SK-N-SH treated with all-trans-retinoic acid at 6 μM for 48 hours (cell line): ENCODE measurements around the gene EYA4.

ENCODE experiments used
- ATAC-seq: fragments of 200-7000 bp; cut with Tn5 transposase; 3 replicates; pipeline ENCODE4 v1.9.1; 2020; ENCODE audit warnings: mild to moderate bottlenecking, moderate library complexity
- ARNTL ChIP-seq: fragments of 450-650 bp; formaldehyde crosslinking; IDR thresholded peaks from 2 replicates; pipeline ENCODE4 v1.5.0; 2020; ENCODE audit warnings: low read depth, mild to moderate bottlenecking, moderate library complexity, borderline replicate concordance
- BACH2 ChIP-seq: fragments of 250-450 bp; sonication (Bioruptor Pico); IDR thresholded peaks from 2 replicates; pipeline ENCODE4 v1.9.0; 2021; ENCODE audit warnings: mild to moderate bottlenecking, borderline replicate concordance
- CSDC2 ChIP-seq: fragments of 250-450 bp; sonication (Bioruptor Pico); IDR thresholded peaks from 2 replicates; pipeline ENCODE4 v1.5.0; 2020; ENCODE audit warnings: mild to moderate bottlenecking, moderate library complexity
- CSRNP3 ChIP-seq: fragments of 250-450 bp; sonication (Bioruptor Pico); IDR thresholded peaks from 2 replicates; pipeline ENCODE4 v1.5.1; 2021; ENCODE audit warnings: mild to moderate bottlenecking, moderate library complexity
- ESRRG ChIP-seq: fragments of 250-450 bp; sonication (Bioruptor Pico); IDR thresholded peaks from 2 replicates; pipeline ENCODE4 v1.6.1; 2021; ENCODE audit warnings: mild to moderate bottlenecking
- GLIS3 ChIP-seq: fragments of 250-450 bp; sonication (Bioruptor Pico); IDR thresholded peaks from 2 replicates; pipeline ENCODE4 v1.5.0; 2020; ENCODE audit warnings: mild to moderate bottlenecking, moderate library complexity
- ISL1 ChIP-seq: fragments of 250-450 bp; sonication (Bioruptor Pico); IDR thresholded peaks from 2 replicates; pipeline ENCODE4 v2.1.2; 2022; ENCODE audit warnings: mild to moderate bottlenecking, moderate library complexity
- OSR1 ChIP-seq: fragments of 250-450 bp; sonication (Bioruptor Pico); IDR thresholded peaks from 2 replicates; pipeline ENCODE4 v1.8.0; 2022; ENCODE audit warnings: moderate library complexity, mild to moderate bottlenecking, inconsistent platforms
- PATZ1 ChIP-seq: fragments of 250-450 bp; sonication (Bioruptor Pico); IDR thresholded peaks from 2 replicates; pipeline ENCODE4 v1.8.0; 2020; ENCODE audit warnings: mild to moderate bottlenecking, moderate library complexity, borderline replicate concordance
- POU6F1 ChIP-seq: fragments of 250-450 bp; sonication (Bioruptor Pico); IDR thresholded peaks from 2 replicates; pipeline ENCODE4 v1.8.0; 2021; ENCODE audit warnings: low read depth, mild to moderate bottlenecking, moderate library complexity, borderline replicate concordance
- PPARA ChIP-seq: fragments of 250-450 bp; sonication (Bioruptor Pico); IDR thresholded peaks from 2 replicates; pipeline ENCODE4 v1.5.0; 2020; ENCODE audit warnings: mild to moderate bottlenecking, borderline replicate concordance
- RARB ChIP-seq: fragments of 250-450 bp; sonication (Bioruptor Pico); IDR thresholded peaks from 2 replicates; pipeline ENCODE4 v1.8.0; 2021; ENCODE audit warnings: mild to moderate bottlenecking, moderate library complexity
- SNAI2 ChIP-seq: fragments of 250-450 bp; sonication (Bioruptor Pico); IDR thresholded peaks from 2 replicates; pipeline ENCODE4 v1.5.0; 2020; ENCODE audit warnings: mild to moderate bottlenecking, moderate library complexity
- TCF4 ChIP-seq: fragments of 250-450 bp; sonication (Bioruptor Pico); IDR thresholded peaks from 2 replicates; pipeline ENCODE4 v1.8.0; 2021; ENCODE audit warnings: mild to moderate bottlenecking, moderate library complexity, borderline replicate concordance
- TSHZ2 ChIP-seq: fragments of 250-450 bp; sonication (Bioruptor Pico); IDR thresholded peaks from 2 replicates; pipeline ENCODE4 v1.5.0; 2020; ENCODE audit warnings: mild to moderate bottlenecking, moderate library complexity
- ZC3H10 ChIP-seq: fragments of 250-450 bp; sonication (Bioruptor Pico); IDR thresholded peaks from 2 replicates; pipeline ENCODE4 v1.5.1; 2021; ENCODE audit warnings: mild to moderate bottlenecking, moderate library complexity
- ZFP3 ChIP-seq: fragments of 250-450 bp; sonication (Bioruptor Pico); IDR thresholded peaks from 2 replicates; pipeline ENCODE4 v1.5.0; 2020; ENCODE audit warnings: mild to moderate bottlenecking, moderate library complexity
- ZFP30 ChIP-seq: fragments of 450-650 bp; formaldehyde crosslinking; IDR thresholded peaks from 2 replicates; pipeline ENCODE4 v1.5.0; 2022; ENCODE audit warnings: mild to moderate bottlenecking, moderate library complexity
- ZNF565 ChIP-seq: fragments of 450-650 bp; formaldehyde crosslinking; conservative IDR thresholded peaks from 2 replicates; pipeline ENCODE4 v1.5.0; 2020; ENCODE audit warnings: low read depth, mild to moderate bottlenecking, moderate library complexity
- ZNF70 ChIP-seq: fragments of 450-650 bp; formaldehyde crosslinking; IDR thresholded peaks from 2 replicates; pipeline ENCODE4 v1.5.0; 2020; ENCODE audit warnings: mild to moderate bottlenecking, moderate library complexity
- ZNF8 ChIP-seq: fragments of 450-650 bp; formaldehyde crosslinking; IDR thresholded peaks from 2 replicates; pipeline ENCODE4 v1.5.0; 2020; ENCODE audit warnings: mild to moderate bottlenecking, moderate library complexity

The EYA4 gene

GRCh38 chr6:133546098-133546497 is 304.9 kb downstream of the EYA4 start:
- ATAC-seq: no peak
- TF ChIP-seq ZFP3: no peak
- no peak for TF ChIP-seq ISL1 (CRISPR knock-in tag)
- TF ChIP-seq, all 23 proteins: peak for 0

GRCh38 chr6:133547136-133547535 is 306.0 kb downstream of the EYA4 start:
- TF ChIP-seq PPARA (no peak), OSR1 (CRISPR knock-in tag) (no peak), ZNF565 (CRISPR knock-in tag) (no peak)

GRCh38 chr6:133548423-133549159 is 307.4 kb downstream of the EYA4 start:
- no peak for TF ChIP-seq ISL1 (CRISPR knock-in tag)
- no peak for TF ChIP-seq OSR1 (CRISPR knock-in tag)
- no peak for TF ChIP-seq ZC3H10
- TF ChIP-seq PPARA: no peak
- TF ChIP-seq CSDC2: no peak
- TF ChIP-seq POU6F1 (CRISPR knock-in tag): no peak
- no peak for TF ChIP-seq ZNF8 (CRISPR knock-in tag)
- TF ChIP-seq SNAI2 (CRISPR knock-in tag): no peak
- no peak for TF ChIP-seq RARB (CRISPR knock-in tag)
- TF ChIP-seq GLIS3 (CRISPR knock-in tag): no peak
- no peak for TF ChIP-seq CSRNP3 (CRISPR knock-in tag)
- TF ChIP-seq PATZ1 (CRISPR knock-in tag): no peak
- TF ChIP-seq ZNF70: no peak
- no peak for TF ChIP-seq TSHZ2
- no peak for TF ChIP-seq ESRRG (CRISPR knock-in tag)
- TF ChIP-seq ARNTL (CRISPR knock-in tag): no peak
- TF ChIP-seq ZFP30 (CRISPR knock-in tag): no peak
- TF ChIP-seq TCF4 (CRISPR knock-in tag): no peak
- no peak for TF ChIP-seq ZNF565 (CRISPR knock-in tag)
- TF ChIP-seq ZFP3: no peak
- ATAC-seq: no peak

More at GRCh38 chr6:133547136-133547535, 306.0 kb downstream of the EYA4 start:
- no peak for ATAC-seq

GRCh38 chr6:133549371-133549801 is 308.2 kb downstream of the EYA4 start:
- ATAC-seq: no peak
- TF ChIP-seq OSR1 (CRISPR knock-in tag) (no peak), ZFP30 (CRISPR knock-in tag) (no peak), ZNF565 (CRISPR knock-in tag) (no peak), BACH2 (CRISPR knock-in tag) (no peak)
